OCI-LY7 (cell line): ENCODE measurements around the gene DPM1. TPM values are rescaled to one million over a fixed set of nuclear protein-coding genes. Genes with fewer than 3 reads are reported as not detected.

Experiments
- BruUV-seq: library from RNA; stranded (reverse); fragments of 400-500 nt; replicated peaks from 2 replicates; lab custom pipeline; 2021; lab: Mats Ljungman, UMichigan
- CTCF ChIA-PET: fragments of 300-600 bp; sonication (Branson Sonifier 250); formaldehyde crosslinking; loops from one replicate; lab custom pipeline; 2022; ENCODE audit warnings: antibody characterized with exemption; ENCODE audit not compliant: unreplicated experiment; lab: Charles Lee
- POLR2A ChIA-PET: fragments of 300-600 bp; sonication (Branson Sonifier 250); formaldehyde crosslinking; loops from one replicate; lab custom pipeline; 2022; ENCODE audit warnings: antibody characterized with exemption; lab: Charles Lee
- DNase-seq: peaks from one replicate; pipeline ENCODE4 v3.0.0-alpha.2; 2015; ENCODE audit warnings: low spot score
- H2AFZ ChIP-seq: fragments of 200-600 bp; sonication (generic), shearing (Covaris generic); 2 replicates; pipeline ENCODE4 v1.6.1; 2014; ENCODE audit warnings: mild to moderate bottlenecking, antibody characterized with exemption, low read length, moderate library complexity
- H3K27ac ChIP-seq: fragments of 200-600 bp; sonication (generic); 2 replicates; pipeline ENCODE4 v1.5.1; 2014; ENCODE audit warnings: mixed run types, low read depth, mild to moderate bottlenecking, moderate library complexity, low read length, inconsistent platforms; ENCODE audit not compliant: poor library complexity, severe bottlenecking
- H3K36me3 ChIP-seq: fragments of 200-600 bp; sonication (generic); 2 replicates; pipeline ENCODE4 v1.6.1; 2014; ENCODE audit warnings: mild to moderate bottlenecking, antibody characterized with exemption, low read length, moderate library complexity, mixed read lengths; ENCODE audit not compliant: insufficient read depth
- H3K4me1 ChIP-seq: fragments of 200-600 bp; sonication (generic); 2 replicates; pipeline ENCODE4 v1.5.1; 2014; ENCODE audit warnings: mild to moderate bottlenecking, low read length; ENCODE audit not compliant: insufficient read depth, poor library complexity, severe bottlenecking
- H3K4me2 ChIP-seq: fragments of 200-600 bp; sonication (generic); 2 replicates; pipeline ENCODE4 v1.6.1; 2014; ENCODE audit warnings: mild to moderate bottlenecking, low read length
- H3K4me3 ChIP-seq: fragments of 200-600 bp; sonication (generic); 2 replicates; pipeline ENCODE4 v1.5.1; 2014; ENCODE audit warnings: mild to moderate bottlenecking, low read depth, low read length; ENCODE audit not compliant: poor library complexity, severe bottlenecking
- H3K79me2 ChIP-seq: fragments of 200-600 bp; sonication (generic); 2 replicates; pipeline ENCODE4 v1.6.1; 2016; ENCODE audit warnings: low read depth, mild to moderate bottlenecking, low read length, moderate library complexity, mixed read lengths; ENCODE audit not compliant: insufficient read depth
- H3K9me2 ChIP-seq: fragments of 200-600 bp; sonication (generic); 2 replicates; pipeline ENCODE4 v1.6.1; 2016; ENCODE audit warnings: mild to moderate bottlenecking, low read length, mixed read lengths; ENCODE audit not compliant: insufficient read depth
- H3K9me3 ChIP-seq: fragments of 200-600 bp; sonication (generic); 2 replicates; pipeline ENCODE4 v1.6.1; 2014; ENCODE audit warnings: mild to moderate bottlenecking, mixed run types, low read length, mixed read lengths
- H4K20me1 ChIP-seq: fragments of 200-600 bp; sonication (generic); 2 replicates; pipeline ENCODE4 v1.6.1; 2014; ENCODE audit warnings: mild to moderate bottlenecking, antibody characterized with exemption, low read length, moderate library complexity, mixed read lengths; ENCODE audit not compliant: insufficient read depth
- CTCF ChIP-seq: fragments of 200-600 bp; sonication (generic); conservative IDR thresholded peaks from 2 replicates; pipeline ENCODE4 v1.5.1; 2014; ENCODE audit warnings: mild to moderate bottlenecking, antibody characterized with exemption, low read length, moderate library complexity, mixed read lengths
- EZH2phosphoT487 ChIP-seq: fragments of 200-600 bp; sonication (generic); IDR thresholded peaks from 2 replicates; pipeline ENCODE4 v1.6.1; 2018; ENCODE audit warnings: low read depth, borderline replicate concordance, mild to moderate bottlenecking, mixed run types, antibody characterized with exemption, low read length, moderate library complexity, mixed read lengths
- intact Hi-C: fragments of 100-400 bp; cut with micrococcal nuclease; formaldehyde crosslinking; loops from one replicate; pipeline ENCODE4 v1.10.0; 2022; ENCODE audit not compliant: unreplicated experiment
- total RNA-seq, 2 experiments: library from RNA; depleted of rRNA in 1 of 2; stranded (reverse); fragments of >200 nt in 1 of 2; shearing (Covaris generic) in 1 of 2; gene quantifications; 2 replicates each; pipeline ENCODE4 v1.2.3, GENCODE V29; 2014 to 2022

Gene DPM1
- total RNA-seq, 2 experiments from 2014 or later = 60.2 to 71.2 TPM

- BruUV-seq = TSS peak; percentile 78
- peaks cover 39% of the 10 kb centered on the region for H4K20me1 ChIP-seq
- DNase-seq = peak; percentile 96
- no peaks in the 10 kb centered on the region for H3K9me3 ChIP-seq
- H3K9me2 ChIP-seq = no peaks in the 10 kb centered on the region
- peak within 1 kb of the TSS; percentile 64 for H3K27ac ChIP-seq
- H3K36me3 ChIP-seq = peaks cover 49% of the 10 kb centered on the region
- TF ChIP-seq CTCF = no peak
- no peak for TF ChIP-seq EZH2phosphoT487
- peaks cover 69% of the 10 kb centered on the region for H3K79me2 ChIP-seq
- peaks cover 44% of the 10 kb centered on the region for H3K4me1 ChIP-seq
- ChIA-PET POLR2A (interaction anchor here (0.6 to 1.3 kb wide), 6 partner anchors 9 to 421 kb away, joined by 4 to 5 read pairs (median 4); no protein-coding TSS in a partner anchor), CTCF (interaction anchor here (1.7 kb wide), 1 partner anchor 30 kb away, joined by 5 read pairs; no protein-coding TSS in a partner anchor)
- peak within 1 kb of the TSS; percentile 100 for H3K4me3 ChIP-seq
- peak within 1 kb of the TSS; percentile 85 for H2AFZ ChIP-seq
- intact Hi-C loops = loop anchor here (1.0 to 2.0 kb wide), 2 partner anchors 28 to 228 kb away; partner anchors contain the start of genes ADNP and PARD6B
- H3K4me2 ChIP-seq = peak within 1 kb of the TSS; percentile 99
These were observed 547 bp upstream of the DPM1 start, which contains the start of gene MOCS3 for GRCh38 chr20:50958615-50959542. TSS of gene MOCS3 (plus strand) at chr20:50958818. CDS start at chr20:50958843, 25 bp downstream.

- POLR2A ChIA-PET = interaction anchor here (0.7 to 1.5 kb wide), 4 partner anchors 15 to 147 kb away, joined by 3 to 5 read pairs (median 4); partner anchors contain the start of gene ADNP
- BruUV-seq = no TSS peak
- Histone ChIP-seq H3K9me3 (no peaks in the 10 kb centered on the region), H3K9me2 (no peaks in the 10 kb centered on the region), H3K4me1 (peaks cover 44% of the 10 kb centered on the region), H3K4me2 (peak overlapping the region; percentile 99), H3K36me3 (peaks cover 63% of the 10 kb centered on the region), H3K27ac (peak overlapping the region; percentile 64), H3K79me2 (peaks cover 83% of the 10 kb centered on the region), H2AFZ (no peak overlapping the region), H4K20me1 (peaks cover 45% of the 10 kb centered on the region), H3K4me3 (peak overlapping the region; percentile 100)
- intact Hi-C loops = no loop called here
- no peak for TF ChIP-seq CTCF
- no peak for TF ChIP-seq EZH2phosphoT487
- DNase-seq = peak; percentile 11
- CTCF ChIA-PET = interaction anchor here (1.7 kb wide), 1 partner anchor 28 kb away, joined by 5 read pairs; no protein-coding TSS in a partner anchor
These were observed 1.1 kb downstream of the DPM1 start for GRCh38 chr20:50957276-50957675.
